Measurements from ENCODE around the gene PDSS2.

- no peak for TF ChIP-seq ZBTB33 (IDR thresholded peaks at IDR 0.05)
- no peak for TF ChIP-seq CTCF (IDR thresholded peaks at IDR 0.05; ENCODE audit: low read depth, low read length, missing input control)
- TF ChIP-seq RAD21 (IDR thresholded peaks at IDR 0.05) = no peak
- TF ChIP-seq MAX (IDR thresholded peaks at IDR 0.05) = no peak
- no peak for TF ChIP-seq TAF1 (conservative IDR thresholded peaks at IDR 0.05)
- no peak for TF ChIP-seq YY1 (IDR thresholded peaks at IDR 0.05)
- TF ChIP-seq EGR1 (IDR thresholded peaks at IDR 0.05; ENCODE audit: low read depth in 2 of 2) = no peak
- no peak for TF ChIP-seq SP1 (IDR thresholded peaks at IDR 0.05)
- TF ChIP-seq, protein P1, sequence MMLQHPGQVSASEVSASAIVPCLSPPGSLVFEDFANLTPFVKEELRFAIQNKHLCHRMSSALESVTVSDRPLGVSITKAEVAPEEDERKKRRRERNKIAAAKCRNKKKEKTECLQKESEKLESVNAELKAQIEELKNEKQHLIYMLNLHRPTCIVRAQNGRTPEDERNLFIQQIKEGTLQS (IDR thresholded peaks at IDR 0.05) = no peak
- TF ChIP-seq JUND (IDR thresholded peaks at IDR 0.05) = no peak
- no peak for TF ChIP-seq REST (IDR thresholded peaks at IDR 0.05)
Measured at GRCh38 chr6:107344981-107345380, 114.4 kb downstream of the PDSS2 start.
